ENCODE measurements around the gene LAMC2.

- TF ChIP-seq CTCF (conservative IDR thresholded peaks at IDR 0.05 in 1 of 2, IDR thresholded peaks at IDR 0.05 in 1 of 2; ENCODE audit: low read depth in 1 of 2, low read length in 2 of 2): no peak
- no peak for TF ChIP-seq EZH2 (IDR thresholded peaks at IDR 0.05; ENCODE audit: low read length, missing control alignments)
Measured at GRCh38 chr1:183247931-183248330, 61.9 kb downstream of the LAMC2 start.
